Measurements from ENCODE around the gene SORBS1. TPM values are rescaled to one million over a fixed set of nuclear protein-coding genes. Genes with fewer than 3 reads are reported as not detected.

The SORBS1 gene
- total RNA-seq, 1 donor from 2014 or later, result 0.69 TPM

GRCh38 chr10:95277201-95277570 is 284.0 kb downstream of the SORBS1 start:
- intact Hi-C loops (cut with micrococcal nuclease), result no loop called here

DNA sequence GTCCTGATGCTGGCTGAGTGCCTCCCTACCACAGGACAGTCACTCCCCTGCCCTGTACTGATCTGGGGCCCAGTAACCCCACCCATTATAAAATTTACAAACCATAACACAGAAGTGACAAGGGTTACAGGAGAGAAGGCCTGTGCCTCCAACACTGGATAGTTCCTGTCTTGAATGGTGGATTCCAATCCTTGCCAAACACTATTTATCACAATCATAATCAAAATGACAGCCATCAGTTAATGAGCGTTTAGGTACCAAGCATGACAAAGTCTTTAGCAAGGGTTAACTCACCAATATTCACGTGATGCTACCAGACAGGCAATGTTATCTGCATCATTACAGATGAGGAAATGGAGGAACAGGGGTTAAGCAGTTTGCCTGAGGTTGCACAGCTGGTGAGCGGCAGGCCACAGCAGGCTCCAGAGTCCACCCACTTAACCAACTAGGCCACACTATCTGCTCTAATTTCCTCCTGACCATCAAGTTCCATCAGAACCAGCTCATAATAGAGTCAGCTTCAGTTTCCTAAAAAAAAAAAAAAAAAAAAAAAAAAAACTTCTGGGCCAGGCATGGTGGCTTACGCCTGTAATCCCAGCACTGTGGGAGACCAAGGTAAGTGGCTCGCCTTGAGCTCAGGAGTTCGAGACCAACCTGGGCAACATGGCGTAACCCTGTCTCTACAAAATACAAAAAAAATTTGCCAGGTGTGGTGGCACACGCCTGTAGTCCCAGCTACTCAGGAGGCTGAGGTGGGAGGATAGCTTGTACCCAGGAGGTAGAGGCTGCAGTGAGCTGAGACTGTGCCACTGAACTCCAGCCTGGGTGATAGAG is 284.6 kb downstream of the SORBS1 start:
- intact Hi-C loops (cut with micrococcal nuclease), result no loop called here

- intact Hi-C loops (cut with micrococcal nuclease), result no loop called here
Measured at GRCh38 chr10:95275726-95276366, 285.3 kb downstream of the SORBS1 start.

- intact Hi-C loops (cut with micrococcal nuclease), result no loop called here
Measured at GRCh38 chr10:95273393-95274312, 287.5 kb downstream of the SORBS1 start.

DNA sequence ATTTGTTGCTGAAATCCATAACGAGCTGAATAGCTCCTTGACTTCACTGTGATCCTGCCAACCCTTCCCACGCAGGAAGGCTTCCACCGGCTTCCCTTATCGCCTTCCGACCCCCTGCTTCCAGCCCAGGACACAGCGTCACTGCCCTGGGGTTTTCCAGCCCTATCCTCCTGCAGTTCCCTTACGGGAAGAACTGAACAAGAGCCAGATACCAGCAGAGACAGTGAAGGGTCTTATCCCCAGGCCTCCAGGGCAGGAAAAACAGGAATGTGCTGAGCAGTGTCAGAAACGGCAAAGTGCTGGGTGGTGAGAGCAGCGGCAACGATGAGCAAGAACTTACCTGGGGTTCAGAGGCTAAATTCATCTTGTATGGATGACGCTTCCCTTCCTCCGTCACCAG is 292.7 kb downstream of the SORBS1 start:
- intact Hi-C loops (cut with micrococcal nuclease), result no loop called here

GRCh38 chr10:95267251-95267650 is 293.9 kb downstream of the SORBS1 start:
- intact Hi-C loops (cut with micrococcal nuclease), result no loop called here

GRCh38 chr10:95266674-95267095 is 294.5 kb downstream of the SORBS1 start:
- intact Hi-C loops (cut with micrococcal nuclease), result no loop called here

DNA sequence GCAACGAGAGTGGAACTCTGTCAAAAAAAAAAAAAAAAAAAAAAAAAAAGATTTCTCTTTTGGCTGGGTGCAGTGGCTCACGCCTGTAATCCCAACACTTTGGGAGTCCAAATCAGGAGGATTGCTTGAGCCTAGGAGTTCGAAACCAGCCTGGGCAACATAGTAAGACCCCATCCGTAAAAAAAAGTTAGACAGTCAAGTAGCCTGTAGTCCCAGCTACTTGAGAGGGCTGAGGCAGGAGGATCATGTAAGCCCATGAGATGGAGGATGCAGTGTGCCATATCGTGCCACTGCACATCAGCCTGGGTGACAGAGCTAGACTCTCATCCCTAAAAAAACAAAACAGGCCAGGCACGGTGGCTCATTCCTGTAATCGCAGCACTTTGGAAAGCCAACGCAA is 295.6 kb downstream of the SORBS1 start:
- intact Hi-C loops (cut with micrococcal nuclease), result no loop called here

- intact Hi-C loops (cut with micrococcal nuclease), result no loop called here
Measured at GRCh38 chr10:95264227-95265051, 296.7 kb downstream of the SORBS1 start.

DNA sequence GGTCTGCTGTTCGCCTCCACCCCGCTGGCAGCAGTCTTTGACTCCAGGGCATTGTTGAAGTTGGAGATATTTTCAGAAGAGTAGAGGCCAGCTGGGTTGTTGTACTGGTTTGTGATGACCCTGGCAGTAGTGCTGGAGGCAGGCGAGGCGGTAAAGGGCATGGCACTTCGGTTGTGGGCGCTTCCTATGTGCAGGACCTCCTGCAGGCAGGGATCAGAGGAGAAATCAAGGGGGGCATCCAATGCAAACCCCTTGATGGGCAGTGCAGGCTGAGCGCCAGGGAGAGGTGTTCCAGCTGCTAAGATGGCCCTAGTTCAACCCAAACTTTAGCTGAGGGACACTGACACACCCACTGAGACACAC is 297.3 kb downstream of the SORBS1 start:
- intact Hi-C loops (cut with micrococcal nuclease), result no loop called here

GRCh38 chr10:95262763-95263518 is 298.2 kb downstream of the SORBS1 start:
- intact Hi-C loops (cut with micrococcal nuclease), result no loop called here

- intact Hi-C loops (cut with micrococcal nuclease), result no loop called here
Measured at GRCh38 chr10:95261926-95262325, 299.2 kb downstream of the SORBS1 start.

Other genes with a start within 250 kb of the SORBS1 start
- gene ALDH18A1, start 95.3 kb upstream of the SORBS1 start, total RNA-seq, result 77.3 and 78.5 TPM in 2 replicates
- gene TCTN3, start 132.6 kb upstream of the SORBS1 start, total RNA-seq, result 57.4 and 60.4 TPM in 2 replicates
- 45.4 and 47.1 TPM in 2 replicates for gene ENTPD1, start 194.8 kb upstream of the SORBS1 start, total RNA-seq